H1 (cell line): ENCODE results near the gene HIVEP2. TPM values are rescaled to one million over a fixed set of nuclear protein-coding genes. Genes with fewer than 3 reads are reported as not detected.

Experiments
- CTCF ChIA-PET: fragments of 300-600 bp; sonication (Branson Sonifier 250); formaldehyde crosslinking; loops from one replicate; lab custom pipeline; 2021; ENCODE audit not compliant: partially characterized antibody; lab: Charles Lee
- POLR2A ChIA-PET: fragments of 300-600 bp; sonication (Branson Sonifier 250); formaldehyde crosslinking; loops from one replicate; lab custom pipeline; 2021; ENCODE audit warnings: inconsistent platforms; ENCODE audit not compliant: partially characterized antibody; lab: Charles Lee
- DNase-seq, 2 experiments: peaks; one replicate each; pipeline versions ENCODE4 v3.0.0 to v3.0.0-alpha.2; 2010 to 2022; ENCODE audit warnings: low spot score in 2 of 2, low read depth in 1 of 2, mixed read lengths in 1 of 2
- FAIRE-seq: peaks from 2 replicates; lab custom pipeline; 2011; peaks lifted over from hg19 to GRCh38; lab: Jason Lieb, UNC
- H2AFZ ChIP-seq: 2 replicates; pipeline ENCODE4 v1.8.1; 2012; ENCODE audit warnings: low read length, inconsistent platforms
- H2AK5ac ChIP-seq: 2 replicates; pipeline ENCODE4 v1.6.1; 2013; ENCODE audit warnings: low read depth, low read length
- H2BK120ac ChIP-seq: replicated peaks from 2 replicates; pipeline ENCODE3; 2013; ENCODE audit warnings: low read depth, low read length, inconsistent platforms
- H2BK12ac ChIP-seq: 2 replicates; pipeline ENCODE4 v1.6.1; 2013; ENCODE audit warnings: low read depth, low read length
- H2BK15ac ChIP-seq: 2 replicates; pipeline ENCODE4 v1.6.1; 2013; ENCODE audit warnings: low read length
- H2BK20ac ChIP-seq: 2 replicates; pipeline ENCODE4 v1.6.1; 2013; ENCODE audit warnings: low read length
- H2BK5ac ChIP-seq: 2 replicates; pipeline ENCODE4 v1.6.1; 2013; ENCODE audit warnings: low read depth, low read length
- H3K14ac ChIP-seq: 2 replicates; pipeline ENCODE4 v1.6.1; 2013; ENCODE audit warnings: inconsistent platforms; ENCODE audit not compliant: insufficient read length
- H3K18ac ChIP-seq: 2 replicates; pipeline ENCODE4 v1.6.1; 2013; ENCODE audit warnings: low read length; ENCODE audit errors: extremely low read depth
- H3K23ac ChIP-seq: 2 replicates; pipeline ENCODE4 v1.6.1; 2013; ENCODE audit warnings: inconsistent platforms; ENCODE audit not compliant: insufficient read length
- H3K23me2 ChIP-seq: 2 replicates; pipeline ENCODE4 v1.6.1; 2013; ENCODE audit warnings: low read depth, low read length
- H3K27ac ChIP-seq: 2 replicates; pipeline ENCODE4 v1.6.1; 2011; ENCODE audit warnings: low read depth, low read length, inconsistent platforms
- H3K27me3 ChIP-seq, 4 experiments: replicated peaks in 1 of 4; 1 replicate in 1 of 4; 2 replicates in 3 of 4; pipeline versions ENCODE4 v1.6.1 to v1.8.1; 2011 to 2013; ENCODE audit warnings: low read length in 3 of 4, mild to moderate bottlenecking in 3 of 4, inconsistent platforms in 2 of 4, mixed read lengths in 2 of 4, moderate library complexity in 1 of 4; ENCODE audit not compliant: control insufficient read depth in 3 of 4, insufficient read depth in 3 of 4; ENCODE audit errors: extremely low read depth in 1 of 4
- H3K36me3 ChIP-seq, 4 experiments: 2 replicates each; pipeline versions ENCODE4 v1.6.1 to v1.8.1; 2011 to 2013; ENCODE audit warnings: mild to moderate bottlenecking in 4 of 4, low read length in 3 of 4, moderate library complexity in 2 of 4, control low read depth in 1 of 4, inconsistent platforms in 1 of 4; ENCODE audit not compliant: insufficient read depth in 4 of 4, control insufficient read depth in 2 of 4
- H3K4ac ChIP-seq: replicated peaks from 2 replicates; pipeline ENCODE3; 2013; ENCODE audit warnings: low read length, low read depth, mixed read lengths, inconsistent platforms; ENCODE audit not compliant: insufficient read length
- H3K4me1 ChIP-seq, 4 experiments: replicated peaks in 1 of 4; 1 replicate in 1 of 4; 2 replicates in 3 of 4; pipeline versions ENCODE4 v1.6.1 to v1.8.1; 2011 to 2013; ENCODE audit warnings: low read length in 3 of 4, inconsistent platforms in 2 of 4, mixed read lengths in 1 of 4; ENCODE audit not compliant: insufficient read depth in 4 of 4, control insufficient read depth in 3 of 4
- H3K4me2 ChIP-seq, 2 experiments: 2 replicates each; pipeline versions ENCODE4 v1.6.1 to v1.8.1; 2011 to 2013; ENCODE audit warnings: low read depth in 2 of 2, low read length in 2 of 2, control low read depth in 1 of 2, inconsistent platforms in 1 of 2, mild to moderate bottlenecking in 1 of 2; ENCODE audit not compliant: insufficient read depth in 1 of 2
- H3K4me3 ChIP-seq, 4 experiments: fragments of 200-600, 300-600 bp in 1 of 4; sonication (generic), shearing (Covaris generic), sonication (Bioruptor Twin) in 1 of 4; 2 replicates each; pipeline versions ENCODE4 v1.5.1 to v1.8.1; 2011 to 2016; ENCODE audit warnings: low read length in 4 of 4, low read depth in 3 of 4, control low read depth in 2 of 4, inconsistent platforms in 2 of 4, mild to moderate bottlenecking in 2 of 4, mixed read lengths in 1 of 4, moderate library complexity in 1 of 4; ENCODE audit not compliant: insufficient read depth in 2 of 4; ENCODE audit errors: extremely low read depth in 1 of 4
- H3K56ac ChIP-seq: replicated peaks from 2 replicates; pipeline ENCODE3; 2013; ENCODE audit warnings: low read depth, mild to moderate bottlenecking, mixed read lengths, low read length, inconsistent platforms; ENCODE audit not compliant: insufficient read length
- H3K79me1 ChIP-seq: 2 replicates; pipeline ENCODE4 v1.6.1; 2013; ENCODE audit warnings: low read depth, low read length, control low read depth
- H3K79me2 ChIP-seq, 2 experiments: 2 replicates each; pipeline versions ENCODE4 v1.6.1 to v1.8.1; 2012 to 2013; ENCODE audit warnings: low read length in 2 of 2, mild to moderate bottlenecking in 2 of 2, inconsistent platforms in 1 of 2; ENCODE audit not compliant: insufficient read depth in 2 of 2, control insufficient read depth in 1 of 2
- H3K9ac ChIP-seq, 4 experiments: replicated peaks in 1 of 4; 1 replicate in 1 of 4; 2 replicates in 3 of 4; pipeline versions ENCODE4 v1.6.1 to v1.8.1; 2011 to 2013; ENCODE audit warnings: low read depth in 3 of 4, low read length in 3 of 4, control low read depth in 2 of 4, mild to moderate bottlenecking in 2 of 4, moderate library complexity in 2 of 4, inconsistent platforms in 1 of 4; ENCODE audit errors: extremely low read depth in 1 of 4
- H3K9me3 ChIP-seq, 2 experiments: 2 replicates each; pipeline versions ENCODE4 v1.6.1 to v1.8.1; 2012 to 2013; ENCODE audit warnings: mild to moderate bottlenecking in 2 of 2, moderate library complexity in 2 of 2, control low read depth in 1 of 2, inconsistent platforms in 1 of 2, low read depth in 1 of 2, low read length in 1 of 2, mixed read lengths in 1 of 2; ENCODE audit not compliant: insufficient read depth in 2 of 2
- H4K20me1 ChIP-seq, 2 experiments: replicated peaks in 1 of 2; 2 replicates each; pipeline versions ENCODE3 to v1.8.1; 2011 to 2013; ENCODE audit warnings: inconsistent platforms in 2 of 2, low read length in 2 of 2, mild to moderate bottlenecking in 1 of 2; ENCODE audit not compliant: insufficient read depth in 2 of 2, control insufficient read depth in 1 of 2
- H4K5ac ChIP-seq: 2 replicates; pipeline ENCODE4 v1.6.1; 2013; ENCODE audit warnings: low read length, low read depth, mixed read lengths, inconsistent platforms; ENCODE audit not compliant: insufficient read length
- H4K8ac ChIP-seq: 2 replicates; pipeline ENCODE4 v1.8.0; 2013; ENCODE audit warnings: mild to moderate bottlenecking, moderate library complexity, low read length, inconsistent platforms; ENCODE audit not compliant: insufficient read depth; ENCODE audit errors: extremely low read depth
- H4K91ac ChIP-seq: replicated peaks from 2 replicates; pipeline ENCODE3; 2013; ENCODE audit warnings: low read length, mixed read lengths, inconsistent platforms; ENCODE audit not compliant: insufficient read length
- CEBPB ChIP-seq: IDR thresholded peaks from 2 replicates; pipeline ENCODE4 v1.6.1; 2012; ENCODE audit warnings: low read depth, low read length
- CTBP2 ChIP-seq: IDR thresholded peaks from 2 replicates; pipeline ENCODE4 v1.7.0; 2011; ENCODE audit warnings: borderline replicate concordance, mild to moderate bottlenecking, moderate library complexity, mixed read lengths, low read length; ENCODE audit not compliant: insufficient read depth, insufficient read length
- EP300 ChIP-seq, 2 experiments: IDR thresholded peaks; 1 replicate in 1 of 2; 2 replicates in 1 of 2; pipeline ENCODE4 v1.6.1; 2011 to 2012; ENCODE audit warnings: low read depth in 2 of 2, low read length in 2 of 2, mild to moderate bottlenecking in 2 of 2, borderline replicate concordance in 1 of 2, inconsistent platforms in 1 of 2, moderate library complexity in 1 of 2
- FOSL1 ChIP-seq: IDR thresholded peaks from 2 replicates; pipeline ENCODE4 v1.6.1; 2011; ENCODE audit warnings: mild to moderate bottlenecking, low read depth, low read length, moderate library complexity; ENCODE audit not compliant: insufficient read depth
- HDAC6 ChIP-seq: IDR thresholded peaks from one replicate; pipeline ENCODE4 v1.7.1; 2012; ENCODE audit warnings: low read depth, mild to moderate bottlenecking, inconsistent platforms, low read length, moderate library complexity
- SP4 ChIP-seq: IDR thresholded peaks from 2 replicates; pipeline ENCODE4 v1.6.1; 2012; ENCODE audit warnings: low read length, inconsistent platforms
- polyA plus RNA-seq, 7 experiments: library from polyadenylated mRNA; depleted of rRNA in 3 of 7; stranded (reverse) in 5 of 7; unstranded in 2 of 7; fragments of >200 nt in 5 of 7; fragments of 200-250 nt in 2 of 7; gene quantifications; 1 replicate in 5 of 7; 2 replicates in 1 of 7; 4 replicates in 1 of 7; pipeline versions ENCODE4 v1.2.1 to v1.2.3, GENCODE V29; 2011 to 2013; ENCODE audit warnings: missing spikeins in 2 of 7, mixed read lengths in 2 of 7
- total RNA-seq: library from RNA; stranded (reverse); fragmentation: NEBNext Ultra II Directional; extraction: Animal tissue kit (Norgen Biotek cat#: 25700); gene quantifications from 2 replicates; pipeline ENCODE4 v1.2.1, GENCODE V29; 2021

Gene HIVEP2
- total and polyA plus RNA-seq, 2 of the 8 experiments (the other 6 are each of a cell fraction or from before 2014, with no cell fraction given): 2.2 to 6.1 TPM

DNA sequence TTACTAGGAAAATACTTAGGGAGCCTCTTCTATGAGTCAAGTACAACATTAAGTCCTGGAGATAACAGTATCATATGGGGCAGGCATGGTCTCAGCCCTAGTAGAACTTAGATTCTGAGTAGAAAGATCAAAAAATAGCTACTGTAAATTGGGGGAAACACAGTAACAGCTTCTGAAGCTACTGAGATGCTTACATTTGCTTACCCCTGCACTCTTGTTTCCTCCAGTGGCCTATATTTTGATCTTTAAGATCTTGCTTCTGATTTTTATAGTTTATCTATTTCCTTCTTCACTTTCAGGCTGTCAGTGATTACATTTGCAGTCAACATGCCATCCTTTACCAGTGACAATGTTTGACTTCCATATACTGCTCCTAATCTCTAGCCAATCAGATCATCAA is 35.3 kb downstream of the HIVEP2 start:
- H4K20me1 ChIP-seq: no peaks in the 10 kb centered on the region
- no peaks in the 10 kb centered on the region for H3K79me1 ChIP-seq
- no peak overlapping the region for H2BK12ac ChIP-seq
- H4K8ac ChIP-seq: no peak overlapping the region
- H3K56ac ChIP-seq: no peak overlapping the region
- no peak overlapping the region for H3K4ac ChIP-seq
- TF ChIP-seq EP300 (IDR thresholded peaks at IDR 0.05; ENCODE audit: borderline replicate concordance in 1 of 2, low read depth in 2 of 2, low read length in 2 of 2): no peak
- no peak for TF ChIP-seq CTBP2
- no peak for TF ChIP-seq FOSL1
- TF ChIP-seq HDAC6: no peak
- no peak for TF ChIP-seq SP4
- TF ChIP-seq CEBPB: no peak
- no peak overlapping the region for H4K91ac ChIP-seq
- FAIRE-seq: no peak
- H2BK120ac ChIP-seq: no peak overlapping the region
- no peak overlapping the region for H3K14ac ChIP-seq
- ChIA-PET CTCF (no interaction called here), POLR2A (no interaction called here)
- H2BK20ac ChIP-seq: no peak overlapping the region
- H3K27me3 ChIP-seq: no peaks in the 10 kb centered on the region
- no peak overlapping the region for H3K18ac ChIP-seq
- H4K5ac ChIP-seq: no peak overlapping the region
- no peak overlapping the region for H3K9ac ChIP-seq
- H2AFZ ChIP-seq: no peak overlapping the region
- H3K79me2 ChIP-seq: peaks cover 0 to 13% of the 10 kb centered on the region in 2 experiments; a peak in 2 of 4 replicates
- peaks cover 0 to 5% (median 0%) of the 10 kb centered on the region in 4 experiments; a peak in 1 of 8 replicates for H3K36me3 ChIP-seq
- no peak overlapping the region for H2BK5ac ChIP-seq
- peaks cover 3 to 8% of the 10 kb centered on the region in 2 experiments for H3K9me3 ChIP-seq
- no peaks in the 10 kb centered on the region for H3K23me2 ChIP-seq
- no peak overlapping the region for H3K4me3 ChIP-seq
- no peak for DNase-seq
- H2AK5ac ChIP-seq: no peak overlapping the region
- H2BK15ac ChIP-seq: no peak overlapping the region
- H3K27ac ChIP-seq: no peak overlapping the region
- no peak overlapping the region for H3K23ac ChIP-seq
- peaks cover 0 to 13% (median 7%) of the 10 kb centered on the region in 4 experiments; a peak in 4 of 7 replicates for H3K4me1 ChIP-seq
- no peak overlapping the region for H3K4me2 ChIP-seq
